Liver (tissue), 3 donors: ENCODE results near the gene LRRC38.

ENCODE experiments used
- GABPA ChIP-seq, 2 donors: IDR thresholded peaks in 1 of 2; conservative IDR thresholded peaks in 1 of 2; 2 replicates each; pipeline ENCODE4 v1.6.1; 2016; ENCODE audit warnings: antibody characterized with exemption in 2 of 2, mild to moderate bottlenecking in 1 of 2, moderate library complexity in 1 of 2
- JUND ChIP-seq, 2 donors: IDR thresholded peaks; 2 replicates each; pipeline ENCODE4 v1.6.1; 2016; ENCODE audit warnings: antibody characterized with exemption in 2 of 2
- RAD21 ChIP-seq, 2 donors: IDR thresholded peaks; 2 replicates each; pipeline ENCODE4 v1.6.1; 2016; ENCODE audit warnings: antibody characterized with exemption in 2 of 2, mild to moderate bottlenecking in 2 of 2
- REST ChIP-seq: IDR thresholded peaks from 2 replicates; pipeline ENCODE4 v1.6.1; 2016; ENCODE audit warnings: antibody characterized with exemption, mild to moderate bottlenecking
- SP1 ChIP-seq: IDR thresholded peaks from 2 replicates; pipeline ENCODE4 v1.6.1; 2018; ENCODE audit warnings: antibody characterized with exemption, mild to moderate bottlenecking
- TAF1 ChIP-seq: conservative IDR thresholded peaks from 2 replicates; pipeline ENCODE4 v1.6.1; 2016; ENCODE audit warnings: antibody characterized with exemption, mild to moderate bottlenecking
- YY1 ChIP-seq: IDR thresholded peaks from 2 replicates; pipeline ENCODE4 v1.6.1; 2016; ENCODE audit warnings: antibody characterized with exemption, mild to moderate bottlenecking
- TF ChIP-seq, protein P1 (sequence below): fragments of 150-350 bp; IDR thresholded peaks from 2 replicates; pipeline ENCODE4 v1.5.1; 2017; ENCODE audit warnings: improper control_type of control experiment, low read depth, low read length; ENCODE audit not compliant: missing input control
- TF ChIP-seq, protein P2 (sequence below): IDR thresholded peaks from 2 replicates; pipeline ENCODE4 v1.6.1; 2016; ENCODE audit warnings: antibody characterized with exemption
- donor health status: healthy.
- donor health status: healthy.

DNA sequence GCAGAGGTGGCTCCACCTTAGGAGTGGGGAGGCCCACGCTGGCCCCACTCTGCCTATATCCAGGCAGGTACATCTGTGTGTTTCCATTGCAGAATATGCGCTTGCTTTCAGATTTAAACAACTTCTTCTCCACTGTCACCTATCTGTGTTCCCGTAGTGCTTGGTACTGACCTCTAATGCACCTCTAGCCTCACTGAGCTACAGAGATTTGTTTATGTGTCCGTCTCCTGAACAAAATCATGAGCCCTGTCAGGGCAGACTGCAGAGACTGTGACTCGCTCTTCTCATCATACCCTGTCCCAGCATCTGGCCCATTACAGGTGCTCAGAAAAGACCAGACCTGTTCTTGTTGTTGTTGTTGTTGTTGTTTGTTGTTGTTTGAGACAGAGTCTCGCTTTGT, 14.5 kb upstream of the LRRC38 start:
- TF ChIP-seq RAD21 (IDR thresholded peaks at IDR 0.05), result no peak
- TF ChIP-seq, protein P1, sequence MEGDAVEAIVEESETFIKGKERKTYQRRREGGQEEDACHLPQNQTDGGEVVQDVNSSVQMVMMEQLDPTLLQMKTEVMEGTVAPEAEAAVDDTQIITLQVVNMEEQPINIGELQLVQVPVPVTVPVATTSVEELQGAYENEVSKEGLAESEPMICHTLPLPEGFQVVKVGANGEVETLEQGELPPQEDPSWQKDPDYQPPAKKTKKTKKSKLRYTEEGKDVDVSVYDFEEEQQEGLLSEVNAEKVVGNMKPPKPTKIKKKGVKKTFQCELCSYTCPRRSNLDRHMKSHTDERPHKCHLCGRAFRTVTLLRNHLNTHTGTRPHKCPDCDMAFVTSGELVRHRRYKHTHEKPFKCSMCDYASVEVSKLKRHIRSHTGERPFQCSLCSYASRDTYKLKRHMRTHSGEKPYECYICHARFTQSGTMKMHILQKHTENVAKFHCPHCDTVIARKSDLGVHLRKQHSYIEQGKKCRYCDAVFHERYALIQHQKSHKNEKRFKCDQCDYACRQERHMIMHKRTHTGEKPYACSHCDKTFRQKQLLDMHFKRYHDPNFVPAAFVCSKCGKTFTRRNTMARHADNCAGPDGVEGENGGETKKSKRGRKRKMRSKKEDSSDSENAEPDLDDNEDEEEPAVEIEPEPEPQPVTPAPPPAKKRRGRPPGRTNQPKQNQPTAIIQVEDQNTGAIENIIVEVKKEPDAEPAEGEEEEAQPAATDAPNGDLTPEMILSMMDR, result no peak
- TF ChIP-seq, protein P2, sequence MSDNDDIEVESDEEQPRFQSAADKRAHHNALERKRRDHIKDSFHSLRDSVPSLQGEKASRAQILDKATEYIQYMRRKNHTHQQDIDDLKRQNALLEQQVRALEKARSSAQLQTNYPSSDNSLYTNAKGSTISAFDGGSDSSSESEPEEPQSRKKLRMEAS, result no peak
- no peak for TF ChIP-seq GABPA (IDR thresholded peaks at IDR 0.05 in 1 of 2, conservative IDR thresholded peaks at IDR 0.05 in 1 of 2)
- no peak for TF ChIP-seq TAF1
- TF ChIP-seq SP1, result no peak
- TF ChIP-seq REST, result no peak
- TF ChIP-seq YY1, result no peak
- TF ChIP-seq JUND (IDR thresholded peaks at IDR 0.05), result no peak
